OCI-LY3 (cell line): ENCODE results near the gene EGLN1.

Source experiments
- EZH2phosphoT487 ChIP-seq: fragments of 200-600 bp; shearing (Covaris generic); IDR thresholded peaks from 2 replicates; pipeline ENCODE4 v1.6.1; 2018; ENCODE audit warnings: antibody characterized with exemption, mixed run types, low read depth
- TF ChIP-seq, protein P1 (sequence below): fragments of 200-600, 300-600 bp; sonication (generic); IDR thresholded peaks from 2 replicates; pipeline ENCODE4 v1.5.1; 2014; ENCODE audit warnings: antibody characterized with exemption, low read length, low read depth

DNA sequence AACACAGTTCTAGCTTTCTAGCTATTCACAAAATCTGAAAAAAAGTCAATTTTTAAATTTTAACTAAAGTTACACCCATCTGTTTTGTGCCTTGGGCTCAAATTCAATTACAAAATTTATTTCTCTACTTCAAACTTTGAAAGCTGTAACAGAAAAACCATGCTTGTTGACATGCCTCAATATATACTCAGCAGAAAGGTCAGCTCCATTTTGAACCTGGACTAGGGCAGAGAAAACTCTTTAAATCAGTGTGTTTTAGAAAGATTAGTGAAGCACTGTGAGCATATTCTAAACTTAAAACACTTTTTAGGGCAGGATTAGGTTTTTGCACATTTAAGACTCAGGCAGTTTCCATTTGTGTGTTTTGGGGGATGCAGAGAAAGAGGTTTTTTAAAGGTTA is 49.6 kb downstream of the EGLN1 start:
- no peak for TF ChIP-seq EZH2phosphoT487
- TF ChIP-seq, protein P1, sequence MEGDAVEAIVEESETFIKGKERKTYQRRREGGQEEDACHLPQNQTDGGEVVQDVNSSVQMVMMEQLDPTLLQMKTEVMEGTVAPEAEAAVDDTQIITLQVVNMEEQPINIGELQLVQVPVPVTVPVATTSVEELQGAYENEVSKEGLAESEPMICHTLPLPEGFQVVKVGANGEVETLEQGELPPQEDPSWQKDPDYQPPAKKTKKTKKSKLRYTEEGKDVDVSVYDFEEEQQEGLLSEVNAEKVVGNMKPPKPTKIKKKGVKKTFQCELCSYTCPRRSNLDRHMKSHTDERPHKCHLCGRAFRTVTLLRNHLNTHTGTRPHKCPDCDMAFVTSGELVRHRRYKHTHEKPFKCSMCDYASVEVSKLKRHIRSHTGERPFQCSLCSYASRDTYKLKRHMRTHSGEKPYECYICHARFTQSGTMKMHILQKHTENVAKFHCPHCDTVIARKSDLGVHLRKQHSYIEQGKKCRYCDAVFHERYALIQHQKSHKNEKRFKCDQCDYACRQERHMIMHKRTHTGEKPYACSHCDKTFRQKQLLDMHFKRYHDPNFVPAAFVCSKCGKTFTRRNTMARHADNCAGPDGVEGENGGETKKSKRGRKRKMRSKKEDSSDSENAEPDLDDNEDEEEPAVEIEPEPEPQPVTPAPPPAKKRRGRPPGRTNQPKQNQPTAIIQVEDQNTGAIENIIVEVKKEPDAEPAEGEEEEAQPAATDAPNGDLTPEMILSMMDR = no peak
